MM.1S (cell line): ENCODE data around the gene SEMA3A.
"Not testable (repeated sequence)": the region's sequence is repeated elsewhere in the genome, so short reads cannot be mapped to it uniquely, and the experiment has no call there.

Source experiments
- DNase-seq: peaks from one replicate; pipeline ENCODE4 v3.0.0-alpha.2; 2015
- H2AFZ ChIP-seq: fragments of 300-600 bp; sonication (generic); 2 replicates; pipeline ENCODE4 v1.6.0; 2016; ENCODE audit warnings: antibody characterized with exemption, low read length
- H3F3A ChIP-seq: fragments of 300-600 bp; sonication (generic); 2 replicates; pipeline ENCODE4 v1.6.1; 2016; ENCODE audit warnings: mild to moderate bottlenecking, antibody characterized with exemption, low read length, moderate library complexity, mixed read lengths; ENCODE audit not compliant: insufficient read depth
- H3K27ac ChIP-seq: fragments of 300-600 bp; sonication (generic); 2 replicates; pipeline ENCODE4 v1.5.1; 2016; ENCODE audit warnings: mild to moderate bottlenecking, low read length
- H3K27me3 ChIP-seq: fragments of 300-600 bp; sonication (generic); replicated peaks from 2 replicates; pipeline ENCODE4 v1.6.0; 2016; ENCODE audit warnings: low read length; ENCODE audit not compliant: insufficient read depth
- H3K36me3 ChIP-seq: fragments of 300-600 bp; sonication (generic); replicated peaks from 2 replicates; pipeline ENCODE4 v1.6.1; 2016; ENCODE audit warnings: mild to moderate bottlenecking, low read length, mixed read lengths; ENCODE audit not compliant: insufficient read depth
- H3K4me1 ChIP-seq: fragments of 300-600 bp; sonication (generic); 2 replicates; pipeline ENCODE4 v1.6.1; 2016; ENCODE audit warnings: low read length, mixed read lengths
- H3K4me2 ChIP-seq: fragments of 300-600 bp; sonication (generic); 2 replicates; pipeline ENCODE4 v1.6.0; 2016; ENCODE audit warnings: low read depth, low read length
- H3K4me3 ChIP-seq: fragments of 300-600 bp; sonication (generic); 2 replicates; pipeline ENCODE4 v1.5.1; 2016; ENCODE audit warnings: low read length, mixed read lengths
- H3K79me2 ChIP-seq: fragments of 300-600 bp; sonication (generic); 2 replicates; pipeline ENCODE4 v1.6.1; 2016; ENCODE audit warnings: mixed run types, low read length, mixed read lengths
- H3K9ac ChIP-seq: fragments of 300-600 bp; sonication (generic); 2 replicates; pipeline ENCODE4 v1.6.1; 2016; ENCODE audit warnings: low read length, mixed read lengths
- H3K9me2 ChIP-seq: fragments of 300-600 bp; sonication (generic); replicated peaks from 2 replicates; pipeline ENCODE4 v1.6.1; 2016; ENCODE audit warnings: mild to moderate bottlenecking, low read length, mixed read lengths; ENCODE audit not compliant: insufficient read depth
- H3K9me3 ChIP-seq: fragments of 300-600 bp; sonication (generic); replicated peaks from 2 replicates; pipeline ENCODE4 v1.6.1; 2016; ENCODE audit warnings: mild to moderate bottlenecking, low read length, mixed read lengths; ENCODE audit not compliant: insufficient read depth
- H4K20me1 ChIP-seq: fragments of 300-600 bp; sonication (generic); 2 replicates; pipeline ENCODE4 v1.6.1; 2016; ENCODE audit warnings: mild to moderate bottlenecking, low read length, moderate library complexity, mixed read lengths; ENCODE audit not compliant: insufficient read depth
- EZH2 ChIP-seq: fragments of 300-600 bp; sonication (generic); optimal IDR thresholded peaks from 2 replicates; pipeline ENCODE3; 2017; ENCODE audit warnings: low read depth, mild to moderate bottlenecking, antibody characterized with exemption, low read length, mixed read lengths
- EZH2phosphoT487 ChIP-seq: fragments of 300-600 bp; sonication (generic); IDR thresholded peaks from 2 replicates; pipeline ENCODE4 v1.6.1; 2018; ENCODE audit warnings: antibody characterized with exemption, low read length
- TF ChIP-seq, protein P1 (sequence below): fragments of 300-600 bp; sonication (generic); IDR thresholded peaks from 2 replicates; pipeline ENCODE4 v1.5.1; 2016; ENCODE audit warnings: antibody characterized with exemption, low read length, mixed read lengths

SEMA3A gene

DNA sequence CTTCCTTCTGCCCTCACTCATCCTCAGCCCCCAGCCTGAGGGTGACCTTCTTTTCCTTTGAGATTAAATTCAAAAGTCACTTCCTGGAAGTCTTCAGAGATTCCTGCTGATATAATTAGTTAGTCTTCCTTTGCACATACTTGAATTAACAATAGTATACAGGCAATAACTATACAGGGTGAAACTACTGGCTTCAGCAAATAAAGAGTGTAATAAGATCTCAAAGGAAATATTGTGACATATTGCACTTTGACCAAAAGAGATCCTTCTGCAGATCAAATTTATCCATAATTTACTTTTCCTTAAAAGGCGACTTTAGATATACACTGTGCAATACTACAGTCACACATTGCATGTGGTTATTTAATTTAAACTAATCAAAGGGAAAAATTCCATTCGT, 123.8 kb downstream of the SEMA3A start:
- DNase-seq, result no peak
- Histone ChIP-seq H3K9me3 (no peaks in the 10 kb centered on the region), H3K27me3 (no peaks in the 10 kb centered on the region), H3F3A (no peaks in the 10 kb centered on the region), H2AFZ (no peak overlapping the region), H3K4me2 (no peak overlapping the region), H3K27ac (no peak overlapping the region), H3K9me2 (no peaks in the 10 kb centered on the region), H3K4me1 (no peaks in the 10 kb centered on the region), H3K36me3 (no peaks in the 10 kb centered on the region), H3K79me2 (no peaks in the 10 kb centered on the region), H3K4me3 (no peak overlapping the region), H3K9ac (no peak overlapping the region), H4K20me1 (no peaks in the 10 kb centered on the region)
- TF ChIP-seq EZH2 (no peak), EZH2phosphoT487 (no peak)
- TF ChIP-seq, protein P1, sequence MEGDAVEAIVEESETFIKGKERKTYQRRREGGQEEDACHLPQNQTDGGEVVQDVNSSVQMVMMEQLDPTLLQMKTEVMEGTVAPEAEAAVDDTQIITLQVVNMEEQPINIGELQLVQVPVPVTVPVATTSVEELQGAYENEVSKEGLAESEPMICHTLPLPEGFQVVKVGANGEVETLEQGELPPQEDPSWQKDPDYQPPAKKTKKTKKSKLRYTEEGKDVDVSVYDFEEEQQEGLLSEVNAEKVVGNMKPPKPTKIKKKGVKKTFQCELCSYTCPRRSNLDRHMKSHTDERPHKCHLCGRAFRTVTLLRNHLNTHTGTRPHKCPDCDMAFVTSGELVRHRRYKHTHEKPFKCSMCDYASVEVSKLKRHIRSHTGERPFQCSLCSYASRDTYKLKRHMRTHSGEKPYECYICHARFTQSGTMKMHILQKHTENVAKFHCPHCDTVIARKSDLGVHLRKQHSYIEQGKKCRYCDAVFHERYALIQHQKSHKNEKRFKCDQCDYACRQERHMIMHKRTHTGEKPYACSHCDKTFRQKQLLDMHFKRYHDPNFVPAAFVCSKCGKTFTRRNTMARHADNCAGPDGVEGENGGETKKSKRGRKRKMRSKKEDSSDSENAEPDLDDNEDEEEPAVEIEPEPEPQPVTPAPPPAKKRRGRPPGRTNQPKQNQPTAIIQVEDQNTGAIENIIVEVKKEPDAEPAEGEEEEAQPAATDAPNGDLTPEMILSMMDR, result no peak

DNA sequence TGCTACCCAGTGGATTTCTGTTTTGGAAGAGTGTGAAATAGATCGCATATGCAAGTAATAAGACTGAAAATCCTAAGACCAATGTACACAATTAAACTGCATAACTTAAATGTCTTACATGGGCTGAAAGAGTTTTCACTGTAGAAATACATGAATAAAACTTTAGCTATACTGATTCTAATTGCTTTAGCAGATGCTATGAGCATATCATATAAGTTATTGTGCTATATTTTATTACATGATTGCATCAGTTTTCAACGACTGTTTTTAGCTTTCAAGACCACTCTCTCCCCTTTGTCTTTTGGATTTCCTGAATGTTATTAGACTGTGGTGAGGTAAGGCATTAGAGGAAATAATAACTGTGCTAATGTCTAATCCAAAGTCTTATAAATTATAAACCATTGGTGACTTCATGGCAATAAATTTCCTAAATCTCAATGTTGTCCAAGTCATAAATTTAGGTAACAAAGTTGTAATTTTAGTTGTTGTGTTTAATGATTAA, 124.5 kb downstream of the SEMA3A start:
- Histone ChIP-seq H3K9me3 (no peaks in the 10 kb centered on the region), H2AFZ (no peak overlapping the region), H3K4me1 (no peaks in the 10 kb centered on the region), H3K79me2 (no peaks in the 10 kb centered on the region), H3K27ac (no peak overlapping the region), H3K27me3 (no peaks in the 10 kb centered on the region), H3K36me3 (no peaks in the 10 kb centered on the region), H3K4me3 (no peak overlapping the region), H3K9ac (no peak overlapping the region), H3K9me2 (no peaks in the 10 kb centered on the region), H3F3A (no peaks in the 10 kb centered on the region), H3K4me2 (no peak overlapping the region), H4K20me1 (no peaks in the 10 kb centered on the region)
- DNase-seq, result no peak
- TF ChIP-seq, protein P1, result no peak
- no peak for TF ChIP-seq EZH2
- no peak for TF ChIP-seq EZH2phosphoT487

- no peak overlapping the region for H2AFZ ChIP-seq
- TF ChIP-seq, protein P1, result no peak
- DNase-seq, result no peak
- no peaks in the 10 kb centered on the region for H3K4me1 ChIP-seq
- no peaks in the 10 kb centered on the region for H3K27me3 ChIP-seq
- no peak overlapping the region for H3K4me3 ChIP-seq
- H3K4me2 ChIP-seq, result no peak overlapping the region
- H3K9me2 ChIP-seq, result no peaks in the 10 kb centered on the region
- H3K79me2 ChIP-seq, result no peaks in the 10 kb centered on the region
- H4K20me1 ChIP-seq, result no peaks in the 10 kb centered on the region
- H3K9ac ChIP-seq, result no peak overlapping the region
- H3K27ac ChIP-seq, result no peak overlapping the region
- no peaks in the 10 kb centered on the region for H3K9me3 ChIP-seq
- H3K36me3 ChIP-seq, result no peaks in the 10 kb centered on the region
- no peaks in the 10 kb centered on the region for H3F3A ChIP-seq
These were observed 125.6 kb downstream of the SEMA3A start for GRCh38 chr7:84069033-84069432.

DNA sequence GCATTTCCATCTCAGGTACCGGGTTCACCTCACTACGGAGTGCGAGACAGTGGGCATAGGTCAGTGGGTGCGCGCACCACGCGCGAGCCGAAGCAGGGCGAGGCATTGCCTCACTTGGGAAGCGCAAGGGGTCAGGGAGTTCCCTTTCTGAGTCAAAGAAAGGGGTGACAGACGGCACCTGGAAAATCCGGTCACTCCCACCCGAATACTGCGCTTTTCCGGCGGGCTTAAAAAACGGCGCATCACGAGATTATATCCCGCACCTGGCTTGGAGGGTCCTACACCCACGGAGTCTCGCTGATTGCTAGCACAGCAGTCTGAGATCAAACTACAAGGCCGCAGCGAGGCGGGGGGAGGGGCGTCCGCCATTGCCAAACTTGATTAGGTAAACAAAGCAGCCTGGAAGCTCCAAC, 132.1 kb downstream of the SEMA3A start:
- H3K27me3 ChIP-seq, H3K4me2 ChIP-seq, H3K79me2 ChIP-seq, H3K36me3 ChIP-seq, H3K4me3 ChIP-seq, H2AFZ ChIP-seq, DNase-seq, H3K9ac ChIP-seq, H4K20me1 ChIP-seq, H3K9me3 ChIP-seq, H3K27ac ChIP-seq, H3K9me2 ChIP-seq: not testable (repeated sequence)
- Histone ChIP-seq H3K4me1 (peaks cover 12% of the 10 kb centered on the region), H3F3A (peaks cover 15% of the 10 kb centered on the region)
